GM12873 (cell line): ENCODE measurements around the gene SPSB1.

Experiments used
- TF ChIP-seq, protein P1 (sequence below): IDR thresholded peaks from 2 replicates; pipeline ENCODE4 v1.5.1; 2012; ENCODE audit warnings: low read depth, mild to moderate bottlenecking, moderate library complexity, low read length, control low read depth; ENCODE audit not compliant: insufficient read depth; ENCODE audit errors: missing control alignments

SPSB1 gene

DNA sequence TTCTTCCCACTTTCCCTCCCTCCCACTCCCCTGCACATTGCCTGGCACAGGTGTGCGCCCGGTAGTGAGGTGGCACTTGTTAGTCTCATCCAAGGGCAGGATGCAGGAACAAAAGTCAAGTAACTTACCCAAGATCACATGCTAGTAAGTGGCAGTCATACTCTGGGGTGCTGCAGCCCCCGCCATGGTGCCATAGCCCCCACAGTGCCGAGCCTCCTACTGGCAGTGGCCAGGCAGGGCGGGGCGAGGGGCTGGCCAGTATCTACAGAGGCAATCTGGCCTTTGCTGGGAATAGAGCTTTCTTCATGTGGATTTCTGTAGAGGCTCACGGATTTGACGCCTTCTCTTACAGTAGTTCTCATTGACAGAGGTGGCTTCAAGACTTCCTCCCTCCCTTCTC, 31.2 kb upstream of the SPSB1 start:
- TF ChIP-seq, protein P1, sequence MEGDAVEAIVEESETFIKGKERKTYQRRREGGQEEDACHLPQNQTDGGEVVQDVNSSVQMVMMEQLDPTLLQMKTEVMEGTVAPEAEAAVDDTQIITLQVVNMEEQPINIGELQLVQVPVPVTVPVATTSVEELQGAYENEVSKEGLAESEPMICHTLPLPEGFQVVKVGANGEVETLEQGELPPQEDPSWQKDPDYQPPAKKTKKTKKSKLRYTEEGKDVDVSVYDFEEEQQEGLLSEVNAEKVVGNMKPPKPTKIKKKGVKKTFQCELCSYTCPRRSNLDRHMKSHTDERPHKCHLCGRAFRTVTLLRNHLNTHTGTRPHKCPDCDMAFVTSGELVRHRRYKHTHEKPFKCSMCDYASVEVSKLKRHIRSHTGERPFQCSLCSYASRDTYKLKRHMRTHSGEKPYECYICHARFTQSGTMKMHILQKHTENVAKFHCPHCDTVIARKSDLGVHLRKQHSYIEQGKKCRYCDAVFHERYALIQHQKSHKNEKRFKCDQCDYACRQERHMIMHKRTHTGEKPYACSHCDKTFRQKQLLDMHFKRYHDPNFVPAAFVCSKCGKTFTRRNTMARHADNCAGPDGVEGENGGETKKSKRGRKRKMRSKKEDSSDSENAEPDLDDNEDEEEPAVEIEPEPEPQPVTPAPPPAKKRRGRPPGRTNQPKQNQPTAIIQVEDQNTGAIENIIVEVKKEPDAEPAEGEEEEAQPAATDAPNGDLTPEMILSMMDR, result no peak

DNA sequence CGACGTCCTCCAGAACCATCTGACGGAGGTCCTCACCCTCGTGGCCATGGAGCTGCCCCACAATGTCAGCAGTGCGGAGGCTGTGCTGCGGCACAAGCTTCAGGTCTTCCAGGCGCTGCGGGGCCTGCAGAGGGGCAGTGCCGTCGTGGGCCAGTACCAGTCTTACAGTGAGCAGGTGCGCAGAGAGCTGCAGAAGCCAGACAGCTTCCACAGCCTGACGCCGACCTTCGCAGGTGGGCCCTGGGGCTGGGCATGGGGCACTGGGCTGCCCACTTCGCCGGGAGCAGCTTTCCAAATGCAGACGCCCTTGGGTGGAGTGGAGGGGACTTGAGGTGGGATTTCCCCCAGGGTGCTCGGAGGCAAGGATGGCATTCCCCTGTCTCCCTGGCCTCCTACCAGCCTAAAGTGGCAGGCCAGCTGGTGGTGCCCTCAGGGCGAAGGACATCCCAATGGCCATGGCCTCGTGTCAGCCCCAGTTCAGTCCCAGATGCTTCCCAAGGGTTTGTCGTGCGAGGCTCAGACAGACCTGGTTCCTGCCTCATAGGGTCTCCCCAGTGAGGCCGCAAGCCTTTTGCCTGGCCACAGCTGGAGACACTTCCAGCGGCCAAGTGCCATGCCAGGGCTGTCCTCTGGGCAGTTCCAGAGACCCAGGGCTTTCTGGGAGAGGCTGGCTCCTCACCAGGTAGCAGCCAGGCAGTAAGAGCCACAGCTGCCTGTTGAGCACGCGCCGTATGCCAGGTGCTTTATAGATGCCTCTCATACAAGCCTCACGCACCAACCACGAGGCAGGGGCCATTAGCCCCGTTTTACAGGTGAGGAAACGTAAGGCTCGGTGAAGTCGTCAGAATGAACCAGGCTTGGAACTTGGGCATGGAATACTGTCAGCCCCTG, 30.4 kb upstream of the SPSB1 start:
- TF ChIP-seq, protein P1, result no peak

DNA sequence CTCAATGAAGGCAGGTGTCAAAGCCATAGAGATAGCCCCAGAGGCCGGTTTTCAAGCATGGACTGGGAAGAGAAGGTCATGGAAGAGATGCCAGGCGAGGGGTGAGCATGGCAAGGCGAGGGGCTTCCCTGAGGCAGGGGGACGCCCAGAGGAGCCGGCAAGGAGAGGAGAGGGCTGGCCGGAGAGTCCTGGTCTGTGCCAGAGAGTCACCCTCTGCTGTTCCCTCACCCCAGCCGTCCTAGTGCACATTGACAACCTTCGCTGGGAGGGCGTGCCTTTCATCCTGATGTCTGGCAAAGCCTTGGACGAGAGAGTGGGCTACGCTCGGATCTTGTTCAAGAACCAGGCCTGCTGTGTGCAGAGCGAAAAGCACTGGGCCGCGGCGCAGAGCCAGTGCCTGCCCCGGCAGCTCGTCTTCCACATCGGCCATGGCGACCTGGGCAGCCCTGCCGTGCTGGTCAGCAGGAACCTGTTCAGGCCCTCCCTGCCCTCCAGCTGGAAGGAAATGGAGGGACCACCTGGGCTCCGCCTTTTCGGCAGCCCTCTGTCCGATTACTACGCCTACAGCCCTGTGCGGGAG, 29.3 kb upstream of the SPSB1 start:
- TF ChIP-seq, protein P1, result no peak

DNA sequence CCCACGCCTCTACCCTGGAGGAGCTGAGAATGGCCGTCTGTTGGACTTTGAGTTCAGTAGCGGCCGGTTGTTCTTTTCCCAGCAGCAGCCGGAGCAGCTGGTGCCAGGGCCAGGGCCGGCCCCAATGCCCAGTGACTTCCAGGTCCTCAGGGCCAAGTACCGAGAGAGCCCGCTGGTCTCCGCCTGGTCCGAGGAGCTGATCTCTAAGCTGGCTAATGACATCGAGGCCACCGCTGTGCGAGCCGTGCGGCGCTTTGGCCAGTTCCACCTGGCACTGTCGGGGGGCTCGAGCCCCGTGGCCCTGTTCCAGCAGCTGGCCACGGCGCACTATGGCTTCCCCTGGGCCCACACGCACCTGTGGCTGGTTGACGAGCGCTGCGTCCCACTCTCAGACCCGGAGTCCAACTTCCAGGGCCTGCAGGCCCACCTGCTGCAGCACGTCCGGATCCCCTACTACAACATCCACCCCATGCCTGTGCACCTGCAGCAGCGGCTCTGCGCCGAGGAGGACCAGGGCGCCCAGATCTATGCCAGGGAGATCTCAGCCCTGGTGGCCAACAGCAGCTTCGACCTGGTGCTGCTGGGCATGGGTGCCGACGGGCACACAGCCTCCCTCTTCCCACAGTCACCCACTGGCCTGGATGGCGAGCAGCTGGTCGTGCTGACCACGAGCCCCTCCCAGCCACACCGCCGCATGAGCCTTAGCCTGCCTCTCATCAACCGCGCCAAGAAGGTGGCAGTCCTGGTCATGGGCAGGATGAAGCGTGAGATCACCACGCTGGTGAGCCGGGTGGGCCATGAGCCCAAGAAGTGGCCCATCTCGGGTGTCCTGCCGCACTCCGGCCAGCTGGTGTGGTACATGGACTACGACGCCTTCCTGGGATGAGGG, 28.5 kb upstream of the SPSB1 start:
- TF ChIP-seq, protein P1, result no peak

DNA sequence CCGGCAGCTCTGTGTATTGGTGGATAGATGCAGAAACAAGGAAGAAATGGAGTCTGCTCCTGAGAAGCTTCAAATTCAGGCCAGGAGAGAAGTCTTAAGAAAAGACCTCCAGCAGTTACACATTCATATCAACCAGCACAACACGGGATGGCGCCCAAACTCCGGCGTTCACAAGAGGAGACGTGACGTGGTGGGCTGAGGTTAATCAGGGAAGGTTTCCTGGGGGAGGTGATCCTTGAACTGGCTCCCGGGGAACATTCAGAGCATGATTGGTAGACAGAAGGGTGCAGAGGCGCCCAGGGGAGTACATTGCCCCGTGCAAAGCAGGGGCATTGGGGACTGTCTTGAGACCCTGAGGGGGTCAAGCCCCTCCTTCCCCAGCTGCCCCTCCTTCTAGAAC, 27.7 kb upstream of the SPSB1 start:
- TF ChIP-seq, protein P1, result no peak

DNA sequence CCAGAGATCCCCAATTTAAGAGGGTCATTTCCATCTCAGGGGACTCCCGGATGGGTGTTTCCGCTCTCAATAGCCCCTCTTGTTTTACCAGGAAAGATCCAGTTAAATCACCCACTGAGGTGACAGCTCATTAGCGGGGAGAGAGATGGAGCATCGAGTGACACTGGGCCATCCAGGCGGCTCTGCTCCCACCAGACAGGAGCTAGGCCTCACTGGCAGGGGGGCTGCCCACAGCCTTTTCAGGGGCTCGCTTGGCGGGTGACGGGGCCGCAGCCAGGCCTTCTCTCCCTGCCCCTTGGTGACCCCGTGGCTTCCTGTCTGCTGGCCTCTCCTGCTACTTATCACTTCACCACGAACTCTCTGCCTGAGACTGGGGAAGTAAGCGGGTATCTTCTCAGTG, 26.7 kb upstream of the SPSB1 start:
- TF ChIP-seq, protein P1, result no peak

DNA sequence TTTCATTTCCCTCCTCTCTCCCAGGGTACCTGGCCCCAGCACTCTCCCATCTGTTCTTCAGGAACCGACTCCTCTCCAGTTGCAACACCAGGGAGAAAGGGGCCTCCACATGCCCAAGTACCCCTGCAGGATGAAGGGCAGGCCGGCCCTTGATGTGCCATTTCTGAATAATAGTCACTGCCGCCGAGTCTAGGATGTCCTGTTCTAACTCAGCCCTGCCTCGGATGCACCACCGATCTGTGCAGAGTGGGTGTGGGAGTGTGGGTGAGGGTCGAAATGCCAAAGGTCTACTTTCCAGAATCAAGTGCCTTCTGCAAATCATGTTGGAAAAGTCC, 25.4 kb upstream of the SPSB1 start:
- TF ChIP-seq, protein P1, result no peak
